Peyer's patch (tissue), 4 donors: ENCODE data around the gene GRIK4. TPM values are rescaled to one million over a fixed set of nuclear protein-coding genes. Genes with fewer than 3 reads are reported as not detected.
"Not testable (repeated sequence)": the region's sequence is repeated elsewhere in the genome, so short reads cannot be mapped to it uniquely, and the experiment has no call there.

Source experiments
- DNase-seq, 3 donors: peaks; one replicate each; pipeline ENCODE4 v3.0.0-alpha.2; 2017 to 2019
- H3K27ac ChIP-seq, 4 donors: fragments of 200-600 bp; sonication (generic); one replicate each; pipeline ENCODE4 v1.5.1; 2016 to 2019
- H3K27me3 ChIP-seq, 2 donors: fragments of 200-600 bp; sonication (generic); one replicate each; pipeline ENCODE4 v1.5.1; 2019
- H3K36me3 ChIP-seq, 3 donors: fragments of 200-600 bp; sonication (generic); one replicate each; pipeline ENCODE4 v1.5.1; 2016 to 2019
- H3K4me1 ChIP-seq, 4 donors: fragments of 200-600 bp; sonication (generic); one replicate each; pipeline ENCODE4 v1.5.1; 2016 to 2019
- H3K4me3 ChIP-seq, 4 donors: fragments of 200-600 bp; sonication (generic); 1 replicate in 3 of 4; 2 replicates in 1 of 4; pipeline ENCODE4 v1.5.1; 2016 to 2019; ENCODE audit warnings: mild to moderate bottlenecking in 1 of 4
- H3K9me3 ChIP-seq, 4 donors: fragments of 200-600 bp; sonication (generic); one replicate each; pipeline ENCODE4 v1.5.1; 2016 to 2019; ENCODE audit warnings: mild to moderate bottlenecking in 1 of 4
- CTCF ChIP-seq, 6 experiments: fragments of 450-650 bp in 4 of 6; fragments of 200-600 bp in 2 of 6; sonication (generic) in 1 of 6; IDR thresholded peaks; one replicate each; pipeline ENCODE4 v1.5.1; 2017 to 2019; ENCODE audit warnings: antibody characterized with exemption in 6 of 6, mild to moderate bottlenecking in 3 of 6, moderate library complexity in 1 of 6
- POLR2A ChIP-seq, 2 donors: fragments of 450-650 bp; IDR thresholded peaks; one replicate each; pipeline ENCODE4 v1.5.1; 2017; ENCODE audit warnings: antibody characterized with exemption in 2 of 2, mild to moderate bottlenecking in 2 of 2, moderate library complexity in 2 of 2
- total RNA-seq, 4 donors: library from RNA; depleted of rRNA; stranded (reverse); fragments of >200 nt; gene quantifications; one replicate each; pipeline ENCODE4 v1.1.0, GENCODE V29; 2016

GRIK4 gene
- total RNA-seq, 4 donors from 2014 or later: 0.40 to 2.5 TPM; not detected in 2

- H3K9me3 ChIP-seq: no peaks in the 10 kb centered on the region
- no peaks in the 10 kb centered on the region for H3K4me1 ChIP-seq
- H3K4me3 ChIP-seq: no peak overlapping the region
- no peak overlapping the region for H3K27ac ChIP-seq
- no peaks in the 10 kb centered on the region for H3K27me3 ChIP-seq
- TF ChIP-seq POLR2A (IDR thresholded peaks at IDR 0.05) (no peak), CTCF (IDR thresholded peaks at IDR 0.05) (no peak)
- DNase-seq: no peak
- no peaks in the 10 kb centered on the region for H3K36me3 ChIP-seq
These were observed 65.5 kb downstream of the GRIK4 start for GRCh38 chr11:120577041-120577440.

- Histone ChIP-seq H3K4me3 (no peak overlapping the region), H3K9me3 (no peaks in the 10 kb centered on the region), H3K4me1 (no peaks in the 10 kb centered on the region), H3K27ac (no peak overlapping the region), H3K36me3 (no peaks in the 10 kb centered on the region), H3K27me3 (no peaks in the 10 kb centered on the region)
- DNase-seq: peak in 1 of 3 donors; percentile 34
- TF ChIP-seq POLR2A (IDR thresholded peaks at IDR 0.05) (no peak), CTCF (IDR thresholded peaks at IDR 0.05) (no peak)
These were observed 66.2 kb downstream of the GRIK4 start for GRCh38 chr11:120577624-120578363.

GRCh38 chr11:120578596-120579154, 67.1 kb downstream of the GRIK4 start:
- Histone ChIP-seq H3K9me3 (no peaks in the 10 kb centered on the region), H3K4me3 (no peak overlapping the region), H3K27ac (no peak overlapping the region), H3K36me3 (no peaks in the 10 kb centered on the region), H3K4me1 (no peaks in the 10 kb centered on the region), H3K27me3 (no peaks in the 10 kb centered on the region)
- no peak for TF ChIP-seq POLR2A (IDR thresholded peaks at IDR 0.05)
- TF ChIP-seq CTCF (IDR thresholded peaks at IDR 0.05): no peak
- DNase-seq: peak in 1 of 3 donors; percentile 26

- Histone ChIP-seq H3K9me3 (no peaks in the 10 kb centered on the region), H3K27me3 (no peaks in the 10 kb centered on the region), H3K36me3 (no peaks in the 10 kb centered on the region), H3K4me3 (no peak overlapping the region), H3K27ac (no peak overlapping the region), H3K4me1 (no peaks in the 10 kb centered on the region)
- DNase-seq: no peak
- no peak for TF ChIP-seq POLR2A (IDR thresholded peaks at IDR 0.05)
- no peak for TF ChIP-seq CTCF (IDR thresholded peaks at IDR 0.05)
These were observed 68.1 kb downstream of the GRIK4 start for GRCh38 chr11:120579611-120580031.

- H3K36me3 ChIP-seq: no peaks in the 10 kb centered on the region
- no peak for DNase-seq
- H3K4me3 ChIP-seq: no peak overlapping the region
- H3K27ac ChIP-seq: no peak overlapping the region
- H3K9me3 ChIP-seq: no peaks in the 10 kb centered on the region
- H3K27me3 ChIP-seq: no peaks in the 10 kb centered on the region
- no peak for TF ChIP-seq POLR2A (IDR thresholded peaks at IDR 0.05)
- TF ChIP-seq CTCF (IDR thresholded peaks at IDR 0.05): no peak
- no peaks in the 10 kb centered on the region for H3K4me1 ChIP-seq
These were observed 69.8 kb downstream of the GRIK4 start for GRCh38 chr11:120581313-120581712.

- not testable (repeated sequence) for DNase-seq
These were observed 71.0 kb downstream of the GRIK4 start for GRCh38 chr11:120582535-120582934.

More at GRCh38 chr11:120582535-120582934, 71.0 kb downstream of the GRIK4 start:
- not testable (repeated sequence) for H3K4me3 ChIP-seq, H3K27ac ChIP-seq, H3K36me3 ChIP-seq, H3K27me3 ChIP-seq, H3K4me1 ChIP-seq, H3K9me3 ChIP-seq
